GM18498 (cell line): Measurements from ENCODE around the gene DSC3.
"Not testable (repeated sequence)": the region's sequence is repeated elsewhere in the genome, so short reads cannot be mapped to it uniquely, and the experiment has no call there.

Experiments
- ATAC-seq: cut with Tn5 transposase; IDR thresholded peaks from one replicate; pipeline ENCODE4 v1.9.1; 2021; ENCODE audit warnings: mild to moderate bottlenecking, moderate library complexity; ENCODE audit not compliant: unreplicated experiment

Gene DSC3

GRCh38 chr18:31041271-31042083 lies 1.1 kb downstream of the DSC3 start:
- ATAC-seq: no peak

- no peak for ATAC-seq
Measured at GRCh38 chr18:31040686-31041270, 1.8 kb downstream of the DSC3 start.

- no peak for ATAC-seq
Measured at GRCh38 chr18:31039426-31039825, 3.1 kb downstream of the DSC3 start.

GRCh38 chr18:31037686-31038085 lies 4.9 kb downstream of the DSC3 start:
- ATAC-seq: not testable (repeated sequence)

GRCh38 chr18:31034541-31034940 lies 8.0 kb downstream of the DSC3 start:
- ATAC-seq: no peak

- no peak for ATAC-seq
Measured at GRCh38 chr18:31030574-31031278, 11.8 kb downstream of the DSC3 start.

- no peak for ATAC-seq
Measured at GRCh38 chr18:31015715-31016434, 26.7 kb downstream of the DSC3 start.

GRCh38 chr18:31011455-31011854 lies 31.1 kb downstream of the DSC3 start:
- ATAC-seq: not testable (repeated sequence)

GRCh38 chr18:31010601-31011000 lies 31.9 kb downstream of the DSC3 start:
- ATAC-seq: no peak

GRCh38 chr18:30999887-31000628 lies 42.5 kb downstream of the DSC3 start:
- no peak for ATAC-seq

GRCh38 chr18:30999186-30999585 lies 43.4 kb downstream of the DSC3 start:
- no peak for ATAC-seq

- no peak for ATAC-seq
Measured at GRCh38 chr18:30997223-30997622, 45.3 kb downstream of the DSC3 start.

GRCh38 chr18:30992231-30992630 lies 50.3 kb downstream of the DSC3 start:
- ATAC-seq: no peak

- no peak for ATAC-seq
Measured at GRCh38 chr18:30991397-30991796, 51.1 kb downstream of the DSC3 start.

GRCh38 chr18:30989141-30989540 lies 53.4 kb downstream of the DSC3 start:
- ATAC-seq: no peak

- no peak for ATAC-seq
Measured at GRCh38 chr18:30988440-30988839, 54.1 kb downstream of the DSC3 start.

GRCh38 chr18:30987467-30988241 lies 54.9 kb downstream of the DSC3 start:
- no peak for ATAC-seq

- no peak for ATAC-seq
Measured at GRCh38 chr18:30985753-30986152, 56.8 kb downstream of the DSC3 start.

GRCh38 chr18:30982285-30982992 lies 60.1 kb downstream of the DSC3 start:
- no peak for ATAC-seq
